Stimulated activated CD8-positive, alpha-beta memory T cell treated with anti-CD3 and anti-CD28 coated beads, Interleukin-12 subunit alpha, Interleukin-12 subunit beta, amount 100 ng/mL, for 1 hour (primary cell): ENCODE measurements around the gene PKN3.

Experiments used
- DNase-seq: peaks from one replicate; pipeline ENCODE4 v3.0.0-alpha.2; 2020; ENCODE audit warnings: low read depth

PKN3 gene

DNA sequence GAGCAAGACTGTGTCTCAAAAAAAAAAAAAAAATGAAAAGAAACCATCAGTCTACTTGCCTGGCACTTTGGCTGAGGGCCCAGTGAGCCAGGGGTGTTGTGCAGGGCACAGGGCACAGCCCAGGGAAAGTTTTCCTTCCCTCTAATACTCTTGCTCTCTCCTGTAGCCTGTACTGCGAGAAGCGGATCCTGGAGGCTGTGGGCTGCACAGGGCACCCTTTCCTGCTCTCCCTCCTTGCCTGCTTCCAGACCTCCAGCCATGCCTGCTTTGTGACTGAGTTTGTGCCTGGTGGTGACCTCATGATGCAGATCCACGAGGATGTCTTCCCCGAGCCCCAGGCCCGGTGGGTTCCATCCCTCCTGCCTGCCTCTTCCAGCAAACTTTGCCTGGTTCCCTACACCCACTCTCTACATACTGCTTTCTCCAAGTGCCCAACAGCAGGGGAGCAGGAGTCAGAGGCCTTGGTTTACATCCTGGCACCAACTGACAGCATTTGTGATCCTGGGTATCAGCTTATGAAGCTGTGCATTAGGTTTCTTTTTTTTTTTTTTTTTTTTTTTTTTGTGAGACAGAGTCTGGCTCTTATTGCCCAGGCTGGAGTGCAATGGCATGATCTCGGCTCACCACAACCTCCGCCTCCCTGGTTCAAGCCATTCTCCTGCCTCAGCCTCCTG, 14.4 kb downstream of the PKN3 start:
- no peak for DNase-seq

DNA sequence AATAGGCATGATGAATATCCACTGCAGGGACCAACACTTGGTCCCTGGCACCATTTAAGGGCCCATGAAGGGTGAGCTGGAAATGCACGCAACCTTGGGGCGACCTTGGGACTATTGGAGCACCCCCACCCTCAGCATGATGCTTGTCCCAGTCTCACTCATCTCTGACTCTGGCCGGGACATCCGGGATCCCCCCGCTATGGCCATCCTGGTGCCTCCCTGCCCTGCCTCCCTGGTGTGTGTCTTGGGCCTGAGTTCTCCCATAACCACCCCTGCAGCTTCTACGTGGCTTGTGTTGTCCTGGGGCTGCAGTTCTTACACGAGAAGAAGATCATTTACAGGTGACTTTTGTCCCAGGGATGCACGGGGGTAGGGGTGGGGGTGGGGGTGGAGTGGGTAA, 15.7 kb downstream of the PKN3 start:
- DNase-seq, result no peak

DNA sequence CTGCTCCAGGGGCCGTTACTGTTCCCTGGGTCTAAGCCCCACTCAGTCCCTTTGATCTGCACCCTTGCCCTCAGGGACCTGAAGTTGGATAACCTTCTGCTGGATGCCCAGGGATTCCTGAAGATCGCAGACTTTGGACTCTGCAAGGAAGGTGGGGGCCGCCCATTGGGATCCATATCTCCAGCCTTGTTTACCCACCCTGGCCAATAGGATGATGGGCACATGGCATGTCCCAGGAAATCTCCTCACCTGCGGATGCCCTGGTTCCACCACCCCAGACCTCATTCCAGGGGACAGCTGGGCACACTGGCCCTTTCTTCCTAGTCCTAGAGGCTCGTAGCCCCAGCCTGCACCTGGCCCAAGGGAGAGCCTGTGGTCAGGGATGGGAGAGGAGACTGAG, 16.2 kb downstream of the PKN3 start:
- DNase-seq, result no peak

DNA sequence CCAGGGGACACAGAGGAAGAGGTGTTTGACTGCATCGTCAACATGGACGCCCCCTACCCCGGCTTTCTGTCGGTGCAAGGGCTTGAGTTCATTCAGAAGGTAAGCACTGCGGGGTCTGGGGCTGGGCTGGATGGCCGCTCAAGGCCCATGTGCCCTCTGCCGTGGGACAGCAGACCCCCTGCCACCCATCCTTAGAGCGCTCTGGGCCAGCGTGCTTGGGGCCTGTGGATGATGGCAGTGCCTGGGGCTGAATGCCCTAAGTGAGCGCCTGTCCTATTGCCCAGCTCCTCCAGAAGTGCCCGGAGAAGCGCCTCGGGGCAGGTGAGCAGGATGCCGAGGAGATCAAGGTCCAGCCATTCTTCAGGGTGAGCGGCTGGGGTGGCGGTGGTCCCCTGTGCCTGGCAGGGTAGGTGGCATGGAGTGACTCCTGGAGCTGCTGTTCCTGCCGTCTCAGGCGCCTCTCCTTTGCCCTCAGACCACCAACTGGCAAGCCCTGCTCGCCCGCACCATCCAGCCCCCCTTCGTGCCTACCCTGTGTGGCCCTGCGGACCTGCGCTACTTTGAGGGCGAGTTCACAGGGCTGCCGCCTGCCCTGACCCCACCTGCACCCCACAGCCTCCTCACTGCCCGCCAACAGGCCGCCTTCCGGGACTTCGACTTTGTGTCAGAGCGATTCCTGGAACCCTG, 17.8 kb downstream of the PKN3 start:
- DNase-seq, result no peak

DNA sequence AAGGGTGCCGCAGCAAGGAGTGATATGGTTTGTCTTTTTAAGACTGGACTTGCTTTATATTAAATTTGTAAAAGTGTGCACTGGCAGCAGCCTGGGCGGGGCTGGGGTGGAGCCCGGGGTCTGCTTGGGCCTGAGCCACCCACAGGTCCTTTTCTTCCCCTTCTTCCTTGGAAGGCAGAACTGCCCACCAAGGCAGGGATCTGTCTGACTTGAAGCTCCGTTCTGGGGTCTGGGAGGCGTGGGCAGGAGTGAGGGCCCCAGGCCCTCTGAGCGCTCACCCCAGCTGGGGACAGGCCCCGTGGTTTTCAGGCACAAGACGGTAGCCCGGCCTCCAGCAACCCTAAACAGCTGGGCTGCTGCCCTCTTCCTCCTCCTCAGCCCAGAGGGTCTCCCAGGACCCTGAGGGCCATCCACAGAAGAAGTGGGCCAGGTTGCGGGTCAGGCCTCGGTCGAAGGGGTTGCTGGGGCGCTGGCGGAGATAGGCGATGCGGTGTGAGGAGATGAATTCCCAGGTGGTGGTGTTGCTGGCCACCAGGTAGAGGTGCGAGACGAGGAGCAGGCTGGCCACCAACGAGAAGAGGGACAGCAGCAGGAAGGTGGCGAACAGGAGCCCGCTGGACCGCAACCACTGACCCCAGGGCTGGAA, 18.7 kb downstream of the PKN3 start:
- DNase-seq, result no peak

DNA sequence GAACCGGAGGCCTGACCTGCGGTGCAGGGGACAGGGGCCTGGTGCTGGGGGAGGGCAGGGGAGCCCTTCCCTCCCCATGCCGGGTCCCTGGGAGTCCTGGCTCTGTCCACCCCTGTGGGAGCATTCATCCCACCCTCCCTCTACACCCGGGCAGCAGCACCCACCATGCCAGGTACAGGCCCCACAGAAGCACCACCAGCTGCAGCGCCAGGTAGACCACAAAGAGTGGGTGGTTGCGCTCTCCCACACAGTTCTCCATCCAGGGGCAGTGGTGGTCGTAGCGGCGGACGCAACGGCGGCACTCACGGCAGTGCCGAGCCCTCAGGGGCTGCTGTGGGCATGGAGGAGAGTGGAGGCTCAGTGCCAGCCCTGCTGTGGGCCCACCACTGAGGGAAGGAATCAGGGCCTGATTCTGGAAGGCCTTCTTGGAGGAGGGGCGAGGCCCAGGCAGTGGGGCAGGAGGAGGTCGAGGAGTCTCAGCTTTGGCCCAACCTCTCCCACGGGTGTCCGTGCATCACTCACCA, 19.2 kb downstream of the PKN3 start:
- DNase-seq, result no peak

DNA sequence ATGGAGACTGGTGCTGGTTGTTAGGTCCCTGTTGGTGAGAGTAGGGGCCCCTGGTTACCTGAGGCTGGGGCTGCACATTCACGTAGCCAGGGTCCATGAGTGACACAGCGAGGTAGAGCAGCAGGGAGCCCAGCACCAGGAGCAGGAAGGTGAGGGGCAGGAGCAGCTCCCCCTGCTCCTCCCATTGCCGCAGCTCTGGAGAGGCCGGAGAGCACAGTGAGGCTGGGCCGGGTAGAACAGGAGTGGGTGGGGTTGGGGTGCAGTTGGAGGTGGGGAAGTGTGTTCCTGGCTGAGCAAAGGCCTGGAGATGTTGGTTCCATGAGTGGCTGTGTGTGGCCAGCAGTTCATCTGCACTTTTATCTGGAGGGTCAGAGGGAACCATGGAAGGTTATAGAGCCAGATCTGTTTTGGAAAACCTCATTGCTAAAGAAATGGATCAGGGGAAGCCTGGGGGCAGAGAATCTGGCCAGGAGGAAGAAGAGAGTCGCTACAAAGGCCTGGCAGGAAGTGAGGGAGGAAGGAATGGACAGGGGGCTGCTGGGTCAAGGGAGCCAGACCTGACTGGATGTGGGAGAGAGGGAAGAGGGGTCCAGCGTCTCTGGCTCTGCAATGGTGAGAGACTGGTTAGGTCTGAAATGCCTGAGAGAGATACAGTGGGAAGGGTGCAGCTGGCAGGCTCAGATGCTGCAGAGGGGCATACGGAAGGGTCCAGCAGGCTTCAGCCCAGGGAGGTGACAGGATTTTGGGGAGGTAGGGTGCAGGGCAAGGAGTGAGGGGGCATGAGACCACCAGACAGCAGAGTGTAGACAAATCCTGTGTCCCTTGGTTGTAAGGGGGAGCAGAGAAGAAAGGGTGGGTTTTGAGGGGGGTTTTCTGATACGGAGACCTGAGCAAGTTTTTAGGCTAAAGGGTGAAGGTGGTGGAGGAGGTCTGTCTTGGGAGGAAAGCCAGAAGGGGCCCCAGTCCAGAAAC, 20.4 kb downstream of the PKN3 start:
- no peak for DNase-seq

DNA sequence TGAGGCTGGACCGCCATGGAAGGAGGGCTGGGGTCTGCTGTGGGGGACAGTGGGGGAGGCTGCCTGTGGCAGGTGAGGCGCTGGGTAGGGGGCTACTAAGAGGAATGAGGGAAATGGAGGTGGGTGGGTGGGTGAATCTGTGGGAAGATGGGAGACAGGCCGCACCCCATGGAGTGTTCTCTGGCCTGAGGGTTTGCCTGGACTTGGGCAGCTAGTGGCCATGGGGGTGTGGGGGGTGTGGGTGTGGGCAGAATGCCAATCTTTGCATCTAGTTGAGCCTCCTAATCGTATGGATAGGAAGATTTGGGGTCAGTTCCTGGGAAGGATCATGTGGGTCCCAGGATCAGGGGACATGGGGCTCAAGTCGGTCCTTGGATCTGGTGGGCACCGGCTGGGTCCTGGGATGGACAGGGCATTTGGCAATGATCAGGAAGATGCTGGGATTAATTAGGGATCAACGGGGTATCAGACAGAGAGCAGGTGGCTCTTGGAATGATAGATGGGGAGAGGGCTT, 21.1 kb downstream of the PKN3 start:
- DNase-seq, result no peak

DNA sequence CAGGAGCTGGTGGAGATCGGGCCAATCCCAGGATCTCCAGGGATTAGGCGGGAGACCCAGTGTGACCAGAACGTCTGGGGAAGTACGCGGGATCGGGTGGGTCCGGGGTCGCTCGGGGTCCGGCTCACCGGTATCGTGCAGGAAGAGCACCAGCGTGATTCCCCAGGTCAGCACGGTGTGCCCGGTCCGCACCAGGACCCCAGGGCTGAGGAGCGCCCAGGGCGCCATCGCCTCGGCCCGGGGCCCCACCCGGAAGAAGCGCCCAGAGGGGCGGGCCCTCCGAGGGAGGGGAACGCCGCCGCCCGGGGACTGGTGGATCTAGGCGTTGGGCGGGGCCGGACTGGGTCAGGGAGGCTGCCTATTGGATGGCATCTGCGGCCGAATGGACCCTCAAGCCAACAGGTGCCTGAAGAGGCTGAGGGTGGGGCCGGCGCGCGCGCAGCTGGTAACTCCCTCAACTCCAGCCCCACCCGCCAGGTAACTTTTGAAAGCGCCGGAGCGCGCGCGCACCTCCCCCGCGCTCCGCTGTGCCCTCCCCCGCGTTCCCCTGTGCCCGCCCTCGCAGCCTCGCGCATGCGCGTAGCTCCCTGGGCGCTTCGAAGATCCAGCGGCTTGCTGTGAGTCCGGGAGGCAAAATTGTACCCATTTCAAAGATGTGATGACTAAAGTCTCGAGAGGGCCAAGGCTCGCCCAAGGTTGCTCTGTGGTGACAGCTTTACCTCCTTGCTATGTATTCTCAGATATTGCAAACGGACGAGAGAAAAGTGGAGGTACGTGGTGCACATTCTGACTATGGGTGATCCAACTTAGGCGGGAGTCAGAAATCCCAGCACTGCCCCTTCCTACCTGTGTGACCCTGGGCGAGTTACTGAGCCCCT, 21.8 kb downstream of the PKN3 start, which contains the start of gene ZDHHC12:
Gene ZDHHC12 (minus strand): TSS at position 262 of the 878 bp plus-strand sequence. CDS start 34 bp downstream, at position 228.
- DNase-seq, result peak; percentile 98

DNA sequence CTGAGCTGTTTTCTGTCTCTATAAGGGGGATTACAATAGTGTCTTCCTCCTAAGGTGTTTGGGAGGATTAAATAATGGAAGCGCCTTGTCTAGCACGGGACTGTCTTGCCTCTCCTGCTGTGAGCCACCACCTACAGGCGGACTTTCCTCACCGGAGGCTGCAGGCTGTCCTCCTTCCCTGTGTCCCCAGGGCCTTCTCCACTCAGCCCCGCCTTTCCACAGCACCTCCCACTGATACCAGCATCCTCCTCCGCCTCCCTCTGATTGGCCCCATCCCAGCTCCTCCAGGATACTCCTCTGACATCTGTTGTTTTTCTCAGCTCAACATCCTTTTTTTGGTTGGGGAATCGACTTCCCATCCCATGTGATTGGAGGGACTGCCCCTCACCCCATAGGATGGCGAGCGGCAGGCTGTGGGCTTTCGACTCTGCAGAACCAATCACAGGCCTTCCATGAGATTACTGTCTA, 22.5 kb downstream of the PKN3 start:
- DNase-seq, result no peak

DNA sequence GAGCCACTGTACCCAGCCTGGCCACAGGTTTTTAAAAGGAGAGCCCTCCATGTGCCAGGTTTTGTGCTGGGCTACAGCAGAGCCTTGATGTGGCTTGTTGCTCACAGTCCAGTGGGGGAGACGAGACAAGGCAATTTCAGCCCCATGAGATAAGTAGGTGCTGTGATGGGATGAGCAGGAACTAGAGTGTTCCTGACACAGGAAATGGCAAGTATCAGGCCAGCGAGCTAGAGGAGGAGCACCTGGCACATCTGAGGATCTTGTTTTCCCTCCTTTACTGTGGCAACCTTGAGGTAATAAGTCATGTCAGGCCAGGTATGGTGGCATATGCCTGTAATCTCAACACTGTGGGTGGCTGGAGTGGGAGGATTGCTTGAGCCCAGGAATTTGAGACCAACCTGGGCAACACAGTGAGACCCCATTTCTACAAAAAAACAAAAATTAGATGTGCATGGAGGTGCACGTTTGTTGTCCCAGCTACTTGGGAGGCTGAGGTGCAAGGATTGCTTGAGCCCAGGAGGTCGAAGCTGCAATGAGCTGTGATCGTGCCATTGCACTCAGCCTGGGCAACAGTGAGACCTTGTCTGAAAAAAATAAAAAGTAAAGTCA, 25.4 kb downstream of the PKN3 start:
- no peak for DNase-seq

DNA sequence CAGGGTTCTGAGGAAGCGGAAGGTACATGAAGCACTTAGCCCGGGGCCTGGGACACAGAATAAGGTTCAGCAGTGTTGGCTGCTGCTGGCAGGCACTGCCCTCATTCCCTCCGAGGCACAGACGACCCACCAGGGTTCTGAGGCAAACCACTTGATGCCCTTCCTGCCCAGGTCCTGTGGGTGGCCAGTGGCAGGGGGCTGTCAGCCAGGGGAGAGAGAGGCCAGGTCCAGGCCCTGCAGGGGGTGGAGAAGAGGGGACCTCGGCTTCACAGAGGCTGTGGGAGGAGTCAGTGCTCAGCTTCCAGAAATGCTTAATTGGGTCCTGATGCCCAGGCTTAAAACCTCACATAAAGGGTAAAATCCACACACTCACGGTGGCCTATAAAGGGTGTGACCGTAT, 26.0 kb downstream of the PKN3 start:
- DNase-seq, result no peak

DNA sequence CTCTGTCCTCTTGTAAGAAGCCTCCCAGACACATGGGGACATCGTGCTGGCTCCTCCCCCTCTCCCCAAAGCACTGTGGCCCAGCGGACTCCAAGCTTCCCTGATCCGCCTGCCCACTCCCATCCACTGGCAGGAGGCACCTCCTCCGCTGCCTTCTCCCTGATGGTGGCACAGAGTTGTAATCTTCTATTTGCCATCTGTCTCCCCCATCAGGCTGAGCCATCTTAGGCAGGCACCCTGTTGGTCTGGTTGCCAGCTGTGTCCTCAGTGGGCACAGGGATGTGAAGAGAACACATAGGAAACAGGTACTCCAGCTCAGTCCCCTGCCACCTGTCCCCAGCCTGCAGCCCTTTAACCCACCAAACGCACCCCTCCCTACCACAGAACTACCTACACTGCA, 27.0 kb downstream of the PKN3 start:
- no peak for DNase-seq

DNA sequence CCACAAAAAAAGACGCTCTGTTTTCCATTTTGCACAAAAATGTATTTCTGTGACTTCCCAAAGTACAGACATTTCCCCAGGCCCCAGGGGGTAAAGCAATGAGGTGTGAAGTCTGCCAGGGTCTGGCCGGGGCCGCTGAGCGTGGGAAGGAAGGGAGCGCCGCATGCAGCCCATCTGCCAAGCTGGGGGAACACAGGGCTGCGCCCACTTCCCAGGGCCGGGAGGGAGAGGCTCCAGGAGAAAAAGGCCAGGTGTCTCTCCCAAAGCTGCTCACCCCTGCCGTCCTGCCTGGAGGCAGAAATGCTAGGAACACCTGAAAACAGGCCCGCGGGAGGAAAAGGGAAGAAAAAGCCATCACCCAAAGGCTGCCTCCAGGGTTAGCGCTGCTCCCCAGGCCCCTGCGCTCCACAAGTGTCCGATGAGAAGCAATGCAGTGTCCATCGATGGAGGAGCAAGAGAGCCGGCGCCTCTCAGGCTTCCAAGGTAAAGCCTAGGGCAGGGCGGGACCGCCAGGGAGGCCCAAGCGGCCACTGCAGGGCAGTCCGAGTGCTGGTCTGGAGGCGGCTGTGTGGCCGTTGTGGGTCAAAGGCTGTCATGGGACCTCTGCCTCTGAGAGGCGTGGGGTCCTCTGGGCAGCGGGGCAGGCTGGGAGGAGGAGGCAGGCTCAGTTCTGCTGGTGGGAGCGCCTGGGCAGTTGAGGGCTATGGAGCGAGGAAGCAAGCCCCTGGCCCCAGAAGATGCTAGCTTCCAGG, 27.6 kb downstream of the PKN3 start:
- no peak for DNase-seq

DNA sequence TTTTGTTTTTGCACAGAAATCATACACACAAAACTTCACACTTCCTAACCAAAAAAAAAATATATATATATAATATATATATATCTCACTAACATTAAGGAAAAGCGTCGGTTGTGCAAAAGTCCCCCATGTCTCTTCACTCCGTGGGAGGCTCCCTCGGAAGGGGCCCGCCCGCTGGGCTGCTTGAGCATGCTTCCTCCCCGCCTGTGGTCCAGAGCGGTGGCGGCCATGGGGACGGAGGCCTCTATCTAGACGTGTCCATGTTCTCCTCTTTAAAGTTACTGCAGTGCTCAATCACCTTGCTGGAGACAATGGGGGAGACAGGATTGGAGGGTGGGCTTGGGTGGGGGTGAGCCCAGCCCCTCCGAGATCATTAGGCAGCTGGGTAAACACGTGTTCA, 28.8 kb downstream of the PKN3 start:
- no peak for DNase-seq

DNA sequence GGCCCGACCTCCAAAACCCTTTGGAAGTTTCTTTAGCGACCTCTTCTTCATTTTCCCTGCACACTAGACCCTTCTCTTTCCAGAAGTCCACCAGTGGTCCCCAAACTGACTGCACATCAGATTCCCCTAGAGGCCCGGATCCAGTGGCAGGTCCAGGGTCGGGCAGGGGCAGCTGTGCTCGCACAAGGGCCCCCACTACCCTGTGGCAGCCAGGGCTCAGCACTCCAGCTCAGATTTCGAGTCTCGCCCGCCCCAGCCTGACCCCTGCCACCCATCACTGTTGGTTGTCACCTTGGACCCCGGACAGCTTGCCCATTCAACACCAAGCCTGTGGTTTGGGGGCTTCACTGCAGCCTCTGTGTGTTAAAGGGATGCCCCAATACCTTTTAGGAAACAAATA, 29.4 kb downstream of the PKN3 start:
- DNase-seq, result no peak

DNA sequence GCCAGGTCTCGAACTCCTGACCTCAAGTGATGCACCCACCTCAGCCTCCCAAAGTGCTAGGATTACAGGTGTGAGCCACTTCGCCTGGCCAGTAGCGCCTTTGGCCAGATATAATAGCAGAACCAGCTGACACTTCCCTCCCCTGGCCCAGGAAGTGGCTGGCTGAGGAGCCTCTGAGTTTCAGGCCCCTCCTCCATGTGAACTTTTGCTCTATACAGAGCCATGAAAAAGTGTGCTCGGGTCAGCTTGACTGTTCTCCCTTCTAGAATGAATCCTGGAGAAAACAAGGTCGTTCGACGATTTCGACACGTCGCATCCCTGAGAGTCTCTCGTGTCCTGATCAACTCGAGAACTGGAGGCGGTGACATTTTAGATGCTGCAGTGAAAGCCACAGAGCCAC, 30.3 kb downstream of the PKN3 start:
- no peak for DNase-seq

DNA sequence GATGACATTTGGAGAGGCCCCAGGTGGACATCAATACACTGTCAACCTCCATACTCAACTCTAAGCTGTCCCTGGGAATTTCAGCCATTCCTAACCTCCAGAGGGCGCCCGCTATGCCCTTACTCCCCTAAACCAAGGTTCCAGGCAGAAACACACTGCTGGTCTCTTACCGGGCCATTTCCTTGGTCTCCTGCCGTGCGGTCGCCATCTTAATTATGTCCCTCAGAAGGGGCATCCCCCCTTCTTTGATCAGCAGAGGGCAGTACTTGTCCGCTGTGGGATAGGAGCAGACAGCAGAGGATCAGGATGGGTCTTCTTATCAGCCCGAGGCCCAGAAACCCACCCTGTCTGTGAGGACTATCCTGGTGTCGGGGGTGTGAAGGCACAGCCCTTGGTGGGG, 31.0 kb downstream of the PKN3 start:
- no peak for DNase-seq

DNA sequence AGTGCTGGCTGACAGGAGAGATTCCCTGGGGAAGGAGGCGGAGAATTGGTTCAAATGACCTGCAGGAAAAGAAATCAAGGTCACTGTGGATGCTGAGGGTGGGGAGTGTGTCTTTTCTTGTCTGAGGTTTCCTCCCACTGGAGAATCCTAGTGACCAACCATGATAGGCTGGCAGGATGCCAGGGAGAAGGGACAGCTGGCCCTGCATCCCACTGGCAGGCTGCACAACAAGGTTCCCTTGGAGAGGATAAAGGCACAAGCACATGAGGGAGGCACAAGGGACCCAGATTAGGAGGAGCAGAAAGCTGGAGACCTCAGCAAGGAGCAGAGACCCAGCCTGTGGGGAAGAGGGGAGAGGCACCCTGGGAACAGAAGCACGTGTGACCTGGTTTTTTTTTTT, 33.1 kb downstream of the PKN3 start:
- DNase-seq, result no peak
